Measurements from ENCODE around the gene PIK3R2.
"Not testable (repeated sequence)": the region's sequence is repeated elsewhere in the genome, so short reads cannot be mapped to it uniquely, and the experiment has no call there.

Gene PIK3R2

DNA sequence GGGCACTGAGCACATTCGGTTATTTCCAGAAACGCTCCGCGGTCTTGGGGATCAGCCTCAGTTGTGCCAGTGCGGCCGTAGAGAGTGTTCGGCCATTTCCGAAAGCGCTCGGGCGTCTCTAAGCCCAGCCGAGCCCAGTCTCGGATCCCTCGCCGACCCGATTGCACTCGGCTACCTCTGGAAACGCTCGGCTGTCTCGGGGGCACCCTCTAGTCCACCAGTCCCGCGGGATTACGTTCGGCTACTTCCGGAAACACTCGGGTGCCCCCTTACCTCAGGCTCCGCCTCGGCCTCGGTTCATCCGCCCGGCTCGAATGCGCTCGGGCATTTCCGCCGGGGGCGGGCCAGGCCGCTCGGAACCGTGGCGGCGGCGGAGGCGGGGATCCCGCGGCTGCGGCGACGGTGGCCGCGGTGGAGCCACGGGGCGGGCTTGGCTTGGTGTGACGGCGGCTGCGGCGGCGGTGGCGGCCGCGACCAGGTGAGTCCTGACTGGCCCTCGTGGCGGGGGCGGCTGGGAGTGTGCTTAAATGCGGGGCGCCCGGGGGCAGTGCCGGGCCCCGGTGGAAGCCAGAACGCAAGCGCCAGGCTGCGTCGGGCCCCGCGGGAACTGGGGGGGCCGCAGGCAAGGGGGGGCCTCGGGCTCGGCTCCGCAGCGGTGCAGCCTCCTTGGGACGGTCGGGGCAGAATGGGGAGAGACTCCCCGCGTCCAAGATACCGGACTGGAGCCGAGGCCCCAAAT is at the start of gene PIK3R2:
Gene PIK3R2, plus strand, starts transcription at position 347 of the 739 bp plus-strand sequence. CDS start 2,717 bp downstream, outside the sequence.
- FAIRE-seq, result peak; percentile 99
- DNase-seq (ENCODE audit: insufficient read length, low spot score), result peak; percentile 98

GRCh38 chr19:18104793-18105131 is 48.2 kb upstream of the PIK3R2 start:
- DNase-seq (ENCODE audit: insufficient read length, low spot score) (no peak), FAIRE-seq (no peak)

- DNase-seq (ENCODE audit: insufficient read length, low spot score); FAIRE-seq: not testable (repeated sequence)
Measured at GRCh38 chr19:18105259-18105658, 47.7 kb upstream of the PIK3R2 start.

GRCh38 chr19:18107235-18107634 is 45.7 kb upstream of the PIK3R2 start:
- DNase-seq (ENCODE audit: insufficient read length, low spot score) (no peak), FAIRE-seq (no peak)

DNA sequence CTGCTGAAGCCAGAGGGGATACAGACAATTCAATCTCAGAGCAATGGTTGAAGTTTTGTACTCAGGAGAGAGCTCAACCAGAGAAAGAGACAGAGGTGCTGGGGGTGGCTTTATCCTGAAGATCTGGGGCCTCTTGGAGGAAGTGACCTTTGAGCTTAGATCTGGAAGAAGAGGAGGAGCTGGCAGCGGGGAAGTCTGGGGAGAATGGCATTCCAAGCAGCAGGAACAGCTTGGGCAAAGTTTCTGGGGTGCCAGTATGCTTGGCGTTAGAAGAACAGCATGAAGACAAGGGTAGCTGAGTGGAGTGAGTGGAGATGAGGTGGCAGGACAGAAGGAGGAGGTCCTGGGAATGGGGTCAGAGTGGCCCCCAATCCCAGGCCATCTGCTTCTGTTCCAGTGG is 44.1 kb upstream of the PIK3R2 start:
- DNase-seq (ENCODE audit: insufficient read length, low spot score), result no peak
- no peak for FAIRE-seq

GRCh38 chr19:18109341-18109732 is 43.6 kb upstream of the PIK3R2 start:
- DNase-seq (ENCODE audit: insufficient read length, low spot score), result no peak
- no peak for FAIRE-seq

GRCh38 chr19:18109733-18110608 is 43.0 kb upstream of the PIK3R2 start:
- FAIRE-seq, result peak; percentile 65
- peak; percentile 49 for DNase-seq (ENCODE audit: insufficient read length, low spot score)

GRCh38 chr19:18110609-18111232 is 42.2 kb upstream of the PIK3R2 start:
- FAIRE-seq, result no peak
- DNase-seq (ENCODE audit: insufficient read length, low spot score), result no peak

GRCh38 chr19:18112989-18113478 is 39.9 kb upstream of the PIK3R2 start:
- FAIRE-seq (peak; percentile 94), DNase-seq (ENCODE audit: insufficient read length, low spot score) (peak; percentile 87)

DNA sequence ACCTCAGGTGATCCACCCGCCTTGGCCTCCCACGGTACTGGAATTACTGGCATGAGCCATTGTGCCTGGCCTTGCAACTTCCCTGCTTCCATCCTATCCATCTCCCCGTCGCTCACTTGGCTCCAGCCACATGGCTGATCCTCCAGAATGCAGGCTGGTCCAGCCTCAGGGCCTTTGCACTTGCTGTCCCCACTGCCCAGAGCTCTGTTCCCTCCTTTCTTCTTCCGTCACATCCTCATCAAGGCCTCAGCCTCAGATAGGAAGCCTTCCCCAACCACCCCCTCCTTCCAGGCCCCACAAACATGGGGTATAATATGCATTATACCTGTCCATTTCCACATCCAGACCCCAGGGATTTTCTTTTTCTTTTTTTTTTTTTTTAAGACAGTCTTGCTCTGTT is 39.1 kb upstream of the PIK3R2 start:
- no peak for FAIRE-seq
- DNase-seq (ENCODE audit: insufficient read length, low spot score), result no peak

DNA sequence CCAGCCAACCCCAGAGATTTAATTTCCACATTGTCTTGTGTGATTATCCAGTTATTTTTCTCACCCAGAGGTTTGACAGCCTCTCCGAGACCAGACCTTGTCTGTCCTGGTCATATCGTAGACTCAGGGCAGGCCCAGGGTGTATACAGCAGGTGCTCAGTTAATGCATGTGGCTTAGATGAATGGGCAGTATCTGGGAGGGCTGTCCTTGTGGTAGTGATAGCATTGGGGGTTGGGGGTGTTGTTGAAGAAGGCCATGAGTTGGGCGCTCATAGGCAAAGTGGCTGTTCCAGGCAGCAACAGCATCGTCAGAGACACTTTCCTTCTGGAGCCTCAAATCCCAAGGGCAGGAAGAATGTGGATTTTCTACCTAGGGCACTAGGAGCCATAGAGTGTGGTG is 38.5 kb upstream of the PIK3R2 start:
- FAIRE-seq (no peak), DNase-seq (ENCODE audit: insufficient read length, low spot score) (no peak)

DNA sequence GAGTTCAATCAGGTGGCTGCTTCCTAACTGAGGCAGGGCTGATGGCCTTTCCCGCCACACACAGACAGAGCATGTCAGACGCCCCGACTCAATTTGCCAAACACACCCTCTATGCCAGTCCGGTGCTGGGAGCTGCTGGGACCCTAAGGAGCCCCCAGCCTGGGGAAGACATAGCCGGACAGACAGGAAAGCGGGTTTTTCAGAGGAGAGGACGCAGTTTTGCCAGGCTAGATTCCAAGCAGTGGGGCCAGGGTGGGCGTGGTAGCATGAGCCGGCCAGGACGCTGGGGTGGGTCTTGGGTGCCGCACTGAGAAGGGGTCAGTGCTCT is 35.6 kb upstream of the PIK3R2 start:
- FAIRE-seq (no peak), DNase-seq (ENCODE audit: insufficient read length, low spot score) (no peak)

DNA sequence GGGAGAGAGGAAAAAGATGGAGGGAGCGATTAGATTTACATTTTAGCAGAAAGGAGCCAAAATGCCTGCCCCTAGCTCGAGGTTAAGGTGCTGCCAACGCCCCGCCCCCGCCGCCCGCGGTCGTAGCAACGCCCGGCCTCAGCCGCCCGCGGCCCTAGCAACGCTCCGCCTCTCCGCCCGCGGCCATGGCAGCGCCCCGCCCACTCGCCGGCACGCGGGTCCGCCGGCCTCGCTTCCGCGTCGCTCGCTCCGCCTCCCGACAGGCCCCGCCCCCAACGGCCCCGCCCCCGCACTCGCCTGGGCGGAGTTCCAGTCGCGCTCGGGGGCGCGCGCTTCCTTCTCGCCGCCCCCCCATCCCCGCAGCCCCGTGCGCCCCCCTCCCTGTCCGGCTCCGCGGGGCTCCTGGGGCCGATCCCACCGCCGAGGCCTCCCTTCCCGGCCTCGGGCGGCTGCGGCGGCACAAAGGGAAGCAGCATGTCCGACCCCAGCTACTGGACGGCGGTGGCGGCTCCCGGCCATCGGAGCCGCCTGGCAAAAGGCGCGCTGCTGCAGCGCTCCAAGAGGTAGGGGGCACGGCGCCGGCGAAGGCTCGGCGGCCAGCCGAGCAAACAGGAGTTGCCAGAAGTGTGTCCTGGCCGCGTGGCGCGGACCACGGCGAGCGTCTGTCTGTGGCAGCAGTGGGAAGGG is 35.1 kb upstream of the PIK3R2 start:
- DNase-seq (ENCODE audit: insufficient read length, low spot score) (peak; percentile 93), FAIRE-seq (peak; percentile 96)

DNA sequence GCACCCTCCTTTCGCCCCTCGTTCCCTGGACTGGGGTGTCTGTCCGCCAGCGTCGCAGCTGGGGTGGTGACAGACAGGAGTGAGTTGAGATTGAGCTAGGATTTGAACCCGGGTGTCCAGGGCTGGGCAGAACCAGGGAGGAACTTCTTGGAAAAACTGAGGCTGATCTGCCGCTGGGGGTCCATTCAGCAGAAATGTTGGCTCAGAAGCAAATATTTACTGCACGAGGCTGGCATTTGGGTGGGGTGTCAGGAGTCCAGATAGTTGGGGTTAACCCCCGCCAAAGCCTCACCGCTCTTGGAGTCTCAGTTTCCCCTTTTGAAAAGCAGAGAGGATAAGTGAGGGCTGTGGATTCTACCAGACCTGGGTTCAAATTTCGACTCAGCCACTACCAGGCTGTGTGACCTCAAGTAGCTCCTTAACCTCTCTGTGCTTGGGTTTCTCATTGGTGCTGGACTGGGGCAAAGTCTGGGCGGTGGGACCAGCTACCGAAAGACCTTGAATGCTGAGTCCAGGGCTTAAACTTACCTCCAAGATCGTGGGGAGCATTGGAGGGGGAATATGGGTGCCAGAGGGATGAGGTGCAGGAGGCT is 34.4 kb upstream of the PIK3R2 start:
- FAIRE-seq, result no peak

DNA sequence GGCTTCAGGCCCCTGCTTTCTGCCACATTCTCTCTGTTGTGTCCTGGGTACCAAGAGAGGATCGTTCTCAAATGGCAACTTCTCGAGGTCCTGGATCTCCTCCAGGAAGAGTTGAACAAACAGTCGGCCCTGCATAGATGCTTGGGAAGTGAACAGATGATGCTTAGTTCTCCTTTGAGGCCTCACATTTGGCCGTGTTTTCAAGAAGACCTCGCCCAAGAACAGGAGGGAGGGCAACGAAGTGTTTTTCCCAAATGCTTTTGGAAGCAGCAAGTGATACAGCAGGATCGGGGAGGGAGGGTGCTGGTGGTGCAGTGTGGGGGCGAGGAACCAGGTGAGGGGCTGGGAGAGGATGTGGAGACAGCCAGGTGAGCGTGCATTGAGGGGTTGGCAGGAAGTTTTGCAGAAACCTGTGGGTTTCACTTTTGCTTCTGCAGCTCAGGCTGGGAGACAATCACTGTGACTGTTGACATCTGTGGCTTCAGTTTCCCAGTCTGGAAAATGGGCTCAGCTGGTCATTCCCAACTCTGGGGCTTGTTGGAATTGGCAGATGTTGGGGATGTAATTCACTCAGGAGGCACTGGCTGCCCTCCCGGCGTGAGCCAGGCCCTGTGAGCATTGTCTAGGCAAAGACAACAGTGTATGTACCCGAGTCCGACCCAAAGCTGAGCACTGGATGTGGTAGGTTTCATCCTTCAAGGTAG is 33.8 kb upstream of the PIK3R2 start:
- DNase-seq (ENCODE audit: insufficient read length, low spot score) (no peak), FAIRE-seq (peak; percentile 31)

More for the DNA sequence above, 34.4 kb upstream of the PIK3R2 start:
- no peak for DNase-seq (ENCODE audit: insufficient read length, low spot score)

GRCh38 chr19:18119717-18120105 is 33.3 kb upstream of the PIK3R2 start:
- DNase-seq (ENCODE audit: insufficient read length, low spot score) (no peak), FAIRE-seq (no peak)

DNA sequence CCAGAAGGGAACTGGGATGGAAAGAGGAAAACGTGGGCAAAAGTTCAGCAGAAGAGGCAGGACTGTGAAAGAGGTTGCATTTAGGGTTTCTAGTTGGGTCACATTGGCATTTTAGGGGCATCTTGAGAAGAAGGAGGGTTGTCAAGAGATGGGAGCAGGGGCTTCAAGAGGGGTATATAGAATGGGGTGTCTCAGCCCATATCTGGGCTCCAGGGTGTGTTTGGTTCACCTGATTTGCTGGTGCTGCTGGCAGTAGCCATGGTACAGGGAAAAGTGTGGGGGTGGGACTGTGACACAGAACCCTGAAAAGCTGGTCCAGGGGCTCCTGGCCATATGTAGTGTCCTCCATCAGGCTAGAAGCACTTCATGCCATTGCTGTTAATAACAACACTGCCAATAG is 32.8 kb upstream of the PIK3R2 start:
- DNase-seq (ENCODE audit: insufficient read length, low spot score), result no peak
- FAIRE-seq, result no peak

DNA sequence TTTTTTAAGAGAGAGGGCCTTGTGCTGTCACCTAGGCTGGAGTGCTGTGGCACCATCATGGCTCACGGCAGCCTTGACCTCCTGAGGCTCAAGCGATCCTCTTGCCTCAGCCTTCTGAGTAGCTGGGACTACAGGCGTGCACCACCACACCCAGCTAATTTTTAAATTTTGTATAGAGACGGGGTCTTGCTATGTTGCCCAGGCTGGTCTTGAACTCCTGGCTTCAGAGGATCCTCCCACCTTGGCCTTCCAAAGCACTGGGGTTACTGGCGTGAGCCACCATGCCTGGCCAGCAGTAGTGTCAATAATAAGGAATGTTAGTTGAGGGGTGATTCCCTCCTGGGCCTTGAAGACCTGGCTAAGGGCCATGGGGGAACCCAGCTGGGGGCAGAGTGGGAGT is 31.8 kb upstream of the PIK3R2 start:
- FAIRE-seq, result no peak

GRCh38 chr19:18122424-18122823 is 30.5 kb upstream of the PIK3R2 start:
- FAIRE-seq, result no peak
- no peak for DNase-seq (ENCODE audit: insufficient read length, low spot score)

More for the DNA sequence above, 31.8 kb upstream of the PIK3R2 start:
- no peak for DNase-seq (ENCODE audit: insufficient read length, low spot score)

Data from HTR-8/SVneo (cell line).